HG02852 (cell line): ENCODE results near the gene DGCR2.

Experiments
- ATAC-seq: cut with Tn5 transposase; IDR thresholded peaks from one replicate; pipeline ENCODE4 v1.9.1; 2021; ENCODE audit warnings: mild to moderate bottlenecking, moderate library complexity; ENCODE audit not compliant: unreplicated experiment

Gene DGCR2

DNA sequence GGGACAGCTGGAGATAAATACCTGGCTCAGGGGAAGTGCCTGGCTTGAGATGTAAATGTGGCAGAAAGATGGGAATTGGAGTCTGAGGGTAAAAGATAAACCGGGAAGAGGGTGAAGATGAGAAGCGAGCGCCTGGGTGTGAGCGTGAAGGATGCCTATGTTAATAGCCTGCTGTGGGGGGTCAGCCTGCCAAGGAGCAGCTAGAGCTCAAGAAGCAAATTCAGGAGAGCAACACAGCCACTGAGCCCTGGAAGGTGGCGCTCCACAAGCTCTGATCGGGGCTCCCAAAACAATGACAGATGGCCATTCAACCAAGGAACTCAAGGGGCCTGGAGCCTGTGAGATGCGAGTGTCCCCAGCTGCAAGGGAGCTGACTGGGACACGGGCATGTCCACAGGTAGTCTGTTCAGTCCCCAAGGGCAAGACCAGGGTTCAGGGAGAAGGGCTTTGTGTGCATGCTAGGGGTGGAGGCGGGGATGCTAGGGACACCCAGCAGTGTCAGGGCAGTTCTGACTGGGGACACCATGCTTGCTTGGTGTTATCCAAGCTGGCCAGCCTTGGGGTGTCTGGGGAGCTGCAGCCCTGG, 25.1 kb upstream of the DGCR2 start:
- no peak for ATAC-seq

DNA sequence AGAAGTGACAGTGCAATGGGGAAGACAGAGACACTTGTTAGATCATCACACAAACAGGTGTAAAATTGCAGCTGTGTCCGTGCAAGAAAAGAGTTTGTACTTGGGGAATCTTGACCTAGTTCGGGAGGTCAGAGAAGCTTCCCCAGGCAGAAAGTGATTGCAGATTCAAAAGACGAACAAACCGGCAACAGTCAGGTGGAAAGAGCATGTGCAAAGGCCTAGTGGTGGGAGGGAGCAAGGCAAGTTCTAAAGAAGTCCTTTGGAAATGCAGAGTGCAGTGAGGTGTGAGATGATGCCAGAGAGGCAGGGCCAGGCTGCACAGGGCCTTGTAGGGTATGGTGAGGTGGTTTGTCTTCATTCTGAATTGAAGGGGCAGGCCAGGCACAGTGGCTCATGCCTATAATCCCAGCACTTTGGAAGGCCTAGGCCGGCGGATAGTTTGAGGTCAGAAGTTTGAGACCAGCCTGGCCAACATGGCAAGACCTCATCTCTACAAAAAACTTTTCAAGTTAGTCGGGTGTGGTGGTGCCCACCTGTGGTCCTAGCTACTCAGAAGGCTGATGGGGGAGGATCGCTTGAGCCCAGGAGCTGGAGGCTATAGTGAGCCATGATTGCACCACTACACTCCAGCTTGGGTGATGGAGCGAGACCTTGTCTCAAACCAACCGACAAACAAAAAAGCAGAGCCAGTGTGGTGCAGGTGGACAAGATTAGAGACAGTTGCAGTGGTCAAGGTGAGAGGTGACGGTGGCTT, 24.2 kb upstream of the DGCR2 start:
- ATAC-seq = no peak

DNA sequence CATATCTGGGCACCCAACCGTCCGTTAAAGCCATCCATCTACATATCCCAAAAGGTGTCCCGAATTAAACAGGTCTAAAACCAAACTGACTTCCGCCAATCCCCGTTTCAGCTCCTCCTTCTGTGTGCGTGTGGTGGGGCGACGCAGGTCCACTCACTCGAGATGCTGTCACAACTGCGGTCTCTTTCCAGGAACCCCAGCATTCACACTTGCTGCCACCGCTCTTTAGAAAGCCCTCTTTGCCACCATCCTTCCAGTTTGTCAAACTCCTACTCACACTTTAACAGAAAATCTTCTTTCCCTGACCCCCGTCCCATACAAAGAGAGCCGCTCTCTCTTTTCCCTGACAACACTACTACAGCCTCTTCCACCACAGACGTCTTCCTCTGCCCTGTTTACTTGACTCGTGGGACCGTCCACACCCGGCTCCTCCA, 21.8 kb upstream of the DGCR2 start:
- ATAC-seq = no peak

DNA sequence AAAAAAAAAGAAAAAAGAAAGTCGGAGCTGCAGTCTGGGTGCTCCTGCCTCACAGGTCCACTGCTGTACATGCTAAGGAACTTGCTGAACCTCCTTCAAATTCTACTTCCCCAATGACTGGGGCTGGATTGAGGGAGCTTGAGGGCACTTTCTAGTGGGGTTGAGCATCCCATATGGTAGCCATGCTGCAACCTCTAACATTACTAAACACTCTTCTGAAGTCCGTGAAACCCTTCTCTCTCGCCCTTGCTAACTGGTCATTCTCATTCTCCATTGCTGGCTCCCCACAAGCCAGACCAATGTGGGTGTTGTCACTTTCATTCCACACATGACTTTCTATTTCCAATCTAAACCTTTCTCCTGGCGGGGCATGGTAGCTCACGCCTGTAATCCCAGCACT, 21.0 kb upstream of the DGCR2 start:
- no peak for ATAC-seq

DNA sequence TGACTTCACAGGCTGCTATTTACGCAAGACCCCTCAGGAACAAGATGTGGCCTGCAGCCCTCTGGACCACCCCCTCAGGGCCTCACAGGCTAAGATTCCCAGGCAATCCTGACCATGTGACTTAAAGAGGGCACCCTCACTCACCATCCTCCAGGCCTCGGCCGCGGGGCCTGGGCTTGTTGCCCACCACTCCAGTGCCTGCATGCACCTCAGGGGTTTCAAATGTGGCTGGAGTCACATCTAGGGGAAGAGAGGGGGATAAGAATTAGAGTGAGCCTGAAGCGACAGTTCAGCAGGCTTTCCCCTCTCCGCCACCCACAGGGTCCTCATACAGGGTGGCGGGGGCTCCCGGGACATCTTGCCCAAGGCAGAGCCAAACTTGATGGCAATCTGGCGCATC, 20.2 kb upstream of the DGCR2 start:
- ATAC-seq = no peak

DNA sequence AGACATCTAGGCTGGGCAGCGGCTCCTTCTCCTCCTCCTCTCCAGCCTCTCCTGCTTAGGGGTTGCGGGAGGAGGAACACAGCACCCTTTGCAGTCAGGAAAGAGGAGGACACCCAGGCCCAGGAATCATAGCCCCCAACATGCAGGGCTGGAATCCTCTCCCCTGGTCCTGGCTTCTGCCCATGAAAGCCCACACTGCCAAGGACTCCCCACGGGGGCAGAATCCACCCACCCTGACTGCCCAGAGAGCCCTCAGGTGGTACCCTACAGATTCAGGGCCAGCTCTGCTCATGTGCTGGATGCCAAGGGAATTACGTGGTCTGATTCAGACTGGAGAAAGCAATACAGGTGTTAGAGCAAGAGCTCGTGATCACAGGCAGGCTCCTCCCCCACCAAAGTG, 17.8 kb upstream of the DGCR2 start:
- no peak for ATAC-seq

DNA sequence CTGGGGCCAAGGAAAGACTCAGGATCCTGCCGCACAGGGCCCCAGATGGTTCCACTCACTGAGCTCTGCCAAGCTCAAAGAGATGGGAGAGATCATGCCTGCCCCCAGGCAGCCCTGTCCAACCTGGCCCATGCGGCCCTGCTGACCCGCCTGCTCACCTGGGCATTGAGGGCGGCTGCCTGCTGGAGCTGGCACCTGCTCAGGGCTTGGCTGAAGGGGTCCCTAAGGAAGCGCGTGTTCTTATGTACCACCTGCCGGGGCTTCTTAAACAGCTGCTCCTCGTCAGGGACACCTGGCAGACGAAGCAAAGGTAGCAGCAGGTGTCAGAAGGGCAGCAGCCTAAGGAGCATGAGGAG, 16.8 kb upstream of the DGCR2 start:
- ATAC-seq = no peak

DNA sequence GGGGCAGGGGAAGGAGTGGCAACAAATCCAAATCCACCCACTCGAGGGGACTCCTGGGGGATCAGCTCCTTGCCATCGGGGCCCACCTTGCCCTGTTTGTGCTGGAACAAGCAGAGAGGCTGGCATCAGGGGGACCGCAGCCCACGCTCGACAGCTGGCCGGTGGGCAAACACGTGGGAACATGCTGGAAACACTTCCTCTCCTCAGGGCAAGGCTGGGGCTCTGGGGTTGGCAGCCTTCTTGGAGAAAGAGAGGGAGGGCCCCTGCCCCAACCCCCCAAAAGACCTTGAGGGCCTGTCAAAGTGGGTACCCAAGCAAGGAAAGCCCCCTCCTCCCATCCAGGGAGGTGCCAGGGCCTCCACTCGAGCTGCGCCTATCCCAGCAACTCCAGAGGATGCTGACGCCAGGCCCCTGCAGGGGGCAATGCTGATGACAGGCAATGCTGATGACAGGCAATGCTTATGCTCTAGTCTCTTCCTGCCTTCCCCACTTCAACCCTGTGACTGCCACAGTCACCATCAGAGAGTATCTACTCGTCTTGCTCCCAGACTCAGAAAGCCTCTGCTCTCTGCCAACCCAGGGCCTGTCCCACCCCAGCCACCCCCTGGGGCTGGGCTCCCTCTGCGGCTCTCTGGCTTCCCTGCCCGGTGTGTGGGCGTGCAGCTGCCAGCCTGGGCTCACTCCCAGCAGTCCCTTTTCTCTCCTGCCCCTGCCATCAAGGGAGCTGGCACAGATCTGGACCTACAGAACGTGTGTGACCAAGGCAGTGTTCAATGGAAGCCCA, 16.2 kb upstream of the DGCR2 start:
- no peak for ATAC-seq

DNA sequence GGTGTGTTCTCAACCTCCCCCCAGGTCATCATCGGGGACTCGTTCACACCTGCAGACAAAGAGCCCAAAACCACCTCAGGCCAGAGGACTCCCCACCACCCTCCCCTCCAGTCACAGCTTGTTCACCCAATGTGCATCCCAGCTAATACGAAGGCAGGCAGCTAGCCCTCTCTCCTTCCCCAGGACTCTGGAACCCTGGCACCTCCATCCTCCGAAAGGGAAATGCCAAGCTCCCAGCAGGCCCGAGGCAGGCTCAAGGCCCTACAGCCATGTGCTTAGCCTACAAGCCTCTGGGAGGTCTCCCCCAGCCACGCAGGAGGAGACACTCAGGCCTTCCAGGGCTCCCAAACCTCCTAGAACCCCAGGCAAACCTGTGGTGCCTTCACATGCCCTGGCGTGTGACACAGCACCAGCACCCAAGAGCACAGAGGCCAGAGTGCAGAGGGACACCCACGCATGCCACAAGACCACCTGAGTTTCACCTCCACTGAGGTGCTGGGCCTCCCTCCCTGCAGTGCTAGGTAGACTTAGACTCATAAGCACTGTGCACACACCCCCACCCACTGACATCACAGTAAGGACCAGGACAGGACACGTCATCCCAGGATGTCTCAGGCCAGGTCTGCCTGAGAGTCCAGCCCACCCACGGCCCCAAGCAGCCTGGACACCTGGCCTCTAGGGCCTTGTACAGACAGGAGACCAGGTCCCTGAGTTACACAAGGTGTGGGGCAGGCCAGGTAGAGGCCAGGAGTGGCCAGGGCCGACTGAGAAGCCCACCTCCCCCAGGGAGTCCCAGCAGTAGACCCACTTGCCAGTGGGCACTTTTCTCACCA, 15.4 kb upstream of the DGCR2 start:
- ATAC-seq = no peak

DNA sequence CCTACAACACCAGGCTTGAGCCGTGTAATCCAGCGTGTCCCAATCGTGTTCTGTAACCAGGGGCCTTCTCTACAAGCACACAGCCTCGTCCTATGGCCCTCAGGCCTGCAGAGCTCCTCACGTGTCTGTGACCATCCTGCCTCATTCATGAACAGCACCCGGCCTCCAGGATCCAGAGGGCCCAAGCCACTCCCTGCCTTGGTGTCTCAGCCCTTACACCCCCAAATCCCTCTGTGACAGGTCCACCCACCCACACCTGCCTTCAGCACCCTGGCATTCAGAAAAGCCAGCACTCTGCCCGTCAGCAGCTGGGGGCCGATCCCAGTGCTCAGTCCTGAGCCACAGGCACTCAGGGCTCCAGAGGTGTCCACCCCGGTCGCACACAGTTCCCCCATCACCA, 14.7 kb upstream of the DGCR2 start:
- ATAC-seq = no peak

DNA sequence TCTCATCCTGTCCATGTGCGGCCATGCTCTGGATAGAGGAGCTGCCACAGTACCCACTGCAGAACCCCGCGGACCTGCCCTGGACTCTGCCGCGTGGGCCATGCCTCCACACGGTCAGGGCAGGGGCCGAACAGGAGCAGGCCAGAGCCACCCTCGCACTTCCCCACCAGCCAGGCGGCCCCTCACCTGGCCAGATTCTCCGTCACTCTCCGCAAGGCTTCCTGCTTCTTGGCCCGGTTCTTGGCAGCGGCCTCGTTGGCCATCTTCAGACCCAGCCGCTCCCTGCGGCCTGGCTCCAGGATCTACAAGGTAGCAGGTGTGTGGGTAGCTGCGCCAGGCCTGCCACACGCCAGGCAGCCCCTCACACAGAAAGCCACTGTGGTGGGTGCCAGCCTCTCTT, 12.7 kb upstream of the DGCR2 start:
- ATAC-seq = no peak

DNA sequence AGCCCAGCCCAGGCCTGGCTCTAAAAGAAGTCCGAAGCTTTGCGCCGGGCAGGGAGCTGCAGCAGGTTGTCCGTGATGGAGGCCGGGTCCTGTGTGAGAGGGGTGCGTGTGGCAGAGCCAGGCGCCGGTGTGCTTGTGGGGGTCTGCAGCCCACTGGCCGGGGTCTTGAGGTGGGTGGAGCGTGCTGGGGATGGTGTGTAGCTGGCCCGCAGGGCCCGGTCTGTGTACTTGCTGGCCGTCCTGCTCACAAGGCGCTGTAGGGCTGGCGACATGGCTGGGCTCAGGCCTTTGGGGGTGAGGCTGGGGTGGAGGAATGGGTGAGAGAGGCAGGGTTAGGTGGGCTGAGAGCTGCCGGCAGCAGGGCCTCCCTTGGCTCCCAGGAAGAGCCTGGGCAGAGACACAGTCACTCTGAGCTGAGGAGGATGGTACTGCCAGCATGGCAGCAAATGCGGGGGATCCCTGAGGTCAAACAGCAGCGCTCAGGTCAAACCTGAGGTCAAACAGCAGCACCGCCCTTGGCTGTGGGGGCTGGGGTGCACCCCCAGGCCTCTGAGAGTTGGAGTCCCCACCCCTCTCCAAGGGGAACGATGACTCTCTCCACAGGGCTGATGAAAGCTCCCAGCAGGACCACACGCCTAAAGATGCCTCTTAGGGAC, 12.1 kb upstream of the DGCR2 start:
- no peak for ATAC-seq

DNA sequence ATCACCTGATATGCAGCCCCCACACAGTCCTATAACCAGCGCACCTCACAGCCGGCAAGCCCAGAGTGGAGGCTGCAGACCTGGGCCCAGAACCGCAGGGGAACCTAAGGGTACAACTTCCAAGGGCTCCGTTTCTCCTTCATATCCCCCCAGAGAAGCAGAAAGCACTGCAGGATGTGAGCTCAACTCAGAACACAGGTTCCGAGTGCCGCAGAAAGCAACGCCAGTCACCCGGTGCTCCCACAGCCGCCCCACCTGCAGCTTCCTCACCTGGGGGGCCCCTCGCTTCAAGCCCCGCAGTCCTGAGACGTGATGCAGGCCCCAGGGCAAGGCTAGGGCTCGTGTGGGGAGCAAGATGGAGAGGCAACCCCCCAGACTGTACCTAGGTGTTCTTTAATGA, 11.3 kb upstream of the DGCR2 start:
- no peak for ATAC-seq

DNA sequence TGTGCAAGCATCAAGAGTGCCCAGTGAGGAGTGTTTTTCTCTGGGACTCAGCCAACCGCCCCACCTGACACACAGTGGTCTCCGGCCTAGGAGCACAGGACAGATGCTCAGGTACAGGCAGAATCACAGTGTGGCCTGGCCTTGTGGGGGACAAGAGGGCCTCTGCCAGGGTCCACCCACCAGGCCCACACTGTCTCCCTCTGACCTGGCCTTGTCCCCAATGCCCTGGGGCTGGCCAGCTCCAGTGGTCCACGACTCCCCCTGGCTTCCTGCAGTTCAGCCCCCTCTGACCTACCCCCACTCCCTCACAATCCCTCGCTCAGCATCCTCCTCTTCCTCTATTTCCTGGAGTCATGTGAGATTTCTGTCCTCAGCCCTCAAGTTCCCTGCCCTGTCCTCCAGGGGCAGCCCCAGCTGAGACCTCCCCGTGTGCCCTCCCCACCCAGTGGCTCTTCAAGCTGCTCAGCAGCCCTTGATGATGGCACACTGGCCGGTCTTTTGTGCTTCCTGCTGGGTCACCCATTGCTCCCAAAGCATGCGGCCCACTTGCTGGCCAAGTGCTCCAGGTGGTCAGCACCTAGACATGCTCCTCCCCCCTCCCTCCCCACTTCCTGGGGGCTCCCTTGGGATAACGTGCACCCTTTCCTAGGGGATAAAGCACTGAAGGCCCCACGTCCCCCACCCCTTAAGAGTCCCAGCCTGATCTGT, 10.6 kb upstream of the DGCR2 start:
- ATAC-seq = no peak

DNA sequence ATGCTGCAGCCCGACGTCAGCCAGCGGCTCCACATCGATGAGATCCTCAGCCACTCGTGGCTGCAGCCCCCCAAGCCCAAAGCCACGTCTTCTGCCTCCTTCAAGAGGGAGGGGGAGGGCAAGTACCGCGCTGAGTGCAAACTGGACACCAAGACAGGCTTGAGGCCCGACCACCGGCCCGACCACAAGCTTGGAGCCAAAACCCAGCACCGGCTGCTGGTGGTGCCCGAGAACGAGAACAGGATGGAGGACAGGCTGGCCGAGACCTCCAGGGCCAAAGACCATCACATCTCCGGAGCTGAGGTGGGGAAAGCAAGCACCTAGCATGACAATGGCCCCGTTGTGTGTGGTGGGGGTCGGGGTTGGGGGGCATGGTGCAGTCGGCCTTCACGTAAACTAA, 9.9 kb upstream of the DGCR2 start:
- no peak for ATAC-seq

DNA sequence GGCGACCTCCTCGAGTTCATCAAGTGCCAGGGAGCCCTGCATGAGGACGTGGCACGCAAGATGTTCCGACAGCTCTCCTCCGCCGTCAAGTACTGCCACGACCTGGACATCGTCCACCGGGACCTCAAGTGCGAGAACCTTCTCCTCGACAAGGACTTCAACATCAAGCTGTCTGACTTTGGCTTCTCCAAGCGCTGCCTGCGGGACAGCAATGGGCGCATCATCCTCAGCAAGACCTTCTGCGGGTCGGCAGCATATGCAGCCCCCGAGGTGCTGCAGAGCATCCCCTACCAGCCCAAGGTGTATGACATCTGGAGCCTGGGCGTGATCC, 9.4 kb upstream of the DGCR2 start:
- ATAC-seq = no peak

DNA sequence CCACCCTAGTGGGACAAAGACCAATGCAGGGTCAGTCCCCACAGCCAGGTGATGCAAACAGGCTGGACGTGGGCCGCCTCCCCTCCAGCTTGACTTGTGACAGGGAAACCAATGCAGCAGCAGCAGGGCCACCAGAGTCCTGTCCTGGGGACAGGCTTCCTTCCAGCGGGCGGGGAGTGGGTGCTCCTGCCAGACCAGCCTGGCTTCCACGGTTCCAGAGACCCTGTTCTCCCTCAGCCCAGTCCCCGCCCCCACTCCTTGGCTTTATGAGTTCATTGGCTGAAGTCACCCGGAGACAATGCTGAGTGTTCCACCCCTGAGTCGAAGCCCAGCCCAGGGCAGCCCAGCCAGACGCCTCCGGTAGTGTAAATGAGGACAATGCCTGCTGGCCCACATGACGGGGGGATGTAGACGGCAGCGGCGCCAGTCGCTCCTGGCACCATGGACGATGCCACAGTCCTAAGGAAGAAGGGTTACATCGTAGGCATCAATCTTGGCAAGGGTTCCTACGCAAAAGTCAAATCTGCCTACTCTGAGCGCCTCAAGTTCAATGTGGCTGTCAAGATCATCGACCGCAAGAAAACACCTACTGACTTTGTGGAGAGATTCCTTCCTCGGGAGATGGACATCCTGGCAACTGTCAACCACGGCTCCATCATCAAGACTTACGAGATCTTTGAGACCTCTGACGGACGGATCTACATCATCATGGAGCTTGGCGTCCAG, 8.9 kb upstream of the DGCR2 start, which contains the start of gene TSSK2:
Gene TSSK2 (plus strand): TSS at position 350 of the 726 bp plus-strand sequence. CDS start 92 bp downstream, at position 442.
- ATAC-seq = no peak

DNA sequence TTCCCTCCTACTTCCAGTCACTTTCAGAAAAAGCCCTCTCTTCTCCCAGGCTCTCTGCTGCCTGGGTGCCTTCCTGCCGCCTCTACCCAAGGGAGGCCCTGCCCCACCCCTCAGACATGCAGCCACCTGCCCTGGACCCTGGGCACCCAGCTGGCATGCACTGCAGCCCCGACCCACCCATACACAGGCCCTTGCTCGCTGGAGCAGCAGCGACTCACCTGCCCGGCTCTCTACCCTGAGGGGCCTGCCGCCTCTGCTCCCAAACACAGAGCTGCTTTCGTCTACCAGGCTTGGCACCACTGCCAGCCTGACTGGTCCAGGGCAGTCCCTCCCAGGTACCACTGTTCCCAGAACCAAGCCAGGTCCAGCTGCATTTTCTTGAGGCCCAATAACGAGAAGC, 7.7 kb upstream of the DGCR2 start:
- ATAC-seq = no peak

DNA sequence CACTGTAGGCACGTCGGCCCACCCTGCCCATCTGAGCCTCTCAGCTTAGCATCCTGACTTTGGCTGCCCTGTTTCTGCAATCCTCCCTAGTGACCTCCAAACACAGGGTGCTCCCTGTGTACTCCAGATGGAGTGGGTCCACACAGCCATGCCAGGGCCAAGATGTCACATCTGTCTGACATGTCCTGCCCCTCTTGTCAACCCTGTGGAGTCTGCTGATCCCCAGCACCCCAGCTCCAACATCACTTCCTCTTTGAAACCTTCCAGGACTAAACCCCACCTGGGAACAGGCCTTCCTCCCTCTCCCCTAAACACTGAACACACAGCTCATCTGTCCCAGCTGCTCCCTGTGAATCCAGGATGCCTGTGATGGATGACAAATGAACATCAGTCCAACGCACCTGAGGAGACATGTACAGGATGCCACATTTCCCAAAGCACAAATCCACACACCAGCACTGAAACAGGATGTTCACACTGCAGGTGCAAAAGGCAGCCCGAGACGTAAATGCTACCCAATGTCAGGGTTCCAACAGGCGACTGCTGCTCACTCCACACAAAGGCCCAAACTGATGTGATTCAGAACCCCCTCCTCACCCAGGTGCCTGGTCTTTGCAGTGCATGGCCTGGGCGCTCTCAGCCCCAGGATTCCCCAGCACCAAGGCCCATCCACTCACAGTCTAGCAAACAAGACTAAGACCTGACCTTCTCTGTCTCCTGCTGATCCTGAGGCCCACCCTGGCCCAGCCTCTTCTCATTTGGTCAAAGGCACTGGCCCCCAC, 6.9 kb upstream of the DGCR2 start:
- no peak for ATAC-seq
